SH-SY5Y (cell line): ENCODE results near the gene UPK3A.

Source experiments
- GATA2 ChIP-seq: IDR thresholded peaks from 2 replicates; pipeline ENCODE4 v1.6.1; 2011; ENCODE audit warnings: mild to moderate bottlenecking, low read depth, low read length
- GATA3 ChIP-seq: IDR thresholded peaks from 2 replicates; pipeline ENCODE4 v1.6.1; 2011; ENCODE audit warnings: low read depth, mild to moderate bottlenecking, low read length, moderate library complexity

DNA sequence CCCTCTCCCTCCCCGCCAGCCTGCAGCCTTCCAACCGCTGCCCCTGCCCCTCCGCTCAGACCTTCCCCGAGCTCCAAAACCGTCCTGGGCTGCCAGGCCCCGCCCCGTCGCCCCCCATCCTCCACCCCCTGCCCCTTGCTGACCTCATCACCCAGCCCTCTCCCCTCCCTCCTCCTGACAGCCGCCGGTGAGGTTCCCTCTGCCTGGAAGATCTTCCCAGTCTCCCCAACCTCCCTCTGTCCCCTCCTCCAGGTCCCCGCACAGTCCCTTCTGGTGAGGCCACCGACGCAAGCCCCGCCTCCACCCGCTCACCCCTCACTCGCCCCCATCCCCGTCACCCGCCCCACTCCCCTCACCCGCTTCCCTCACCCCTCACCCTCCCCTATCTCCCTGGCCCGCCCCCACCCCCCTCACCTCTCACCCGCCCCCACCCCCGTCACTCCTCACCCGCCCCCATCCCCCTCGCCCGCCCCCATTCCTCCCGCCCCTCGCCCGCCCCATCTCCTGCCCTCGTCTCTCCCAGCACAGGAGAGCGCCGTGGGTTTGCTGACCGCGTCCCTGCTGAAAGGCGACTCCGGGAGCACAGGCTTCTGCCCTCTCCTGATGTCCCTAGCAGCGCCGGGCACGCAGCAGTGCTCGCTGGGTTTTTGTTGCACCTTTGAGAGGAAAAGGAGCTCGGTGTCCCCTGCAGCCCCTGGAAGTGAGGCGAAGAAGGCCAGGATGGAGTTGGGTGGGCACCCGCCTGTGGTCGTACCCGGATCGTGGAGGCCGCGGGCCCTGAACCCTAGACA lies 16.4 kb upstream of the UPK3A start:
- TF ChIP-seq GATA2 (no peak), GATA3 (no peak)
